Neural progenitor cell (in vitro differentiated cells): ENCODE data around the gene LEPR. TPM values are rescaled to one million over a fixed set of nuclear protein-coding genes. Genes with fewer than 3 reads are reported as not detected.
"Not testable (repeated sequence)": the region's sequence is repeated elsewhere in the genome, so short reads cannot be mapped to it uniquely, and the experiment has no call there.

ENCODE experiments used
- DNase-seq: peaks from one replicate; pipeline ENCODE4 v3.0.0-alpha.2; 2016; ENCODE audit warnings: low spot score
- H2AFZ ChIP-seq: fragments of 200-600 bp; sonication (generic); replicated peaks from 2 replicates; pipeline ENCODE4 v1.6.1; 2016; ENCODE audit warnings: antibody characterized with exemption
- H3F3A ChIP-seq: fragments of 200-600 bp; sonication (generic); 2 replicates; pipeline ENCODE4 v1.6.1; 2016; ENCODE audit warnings: antibody characterized with exemption, low read depth
- H3K27ac ChIP-seq: fragments of 200-600 bp; sonication (generic); 2 replicates; pipeline ENCODE4 v1.5.1; 2016; ENCODE audit warnings: mild to moderate bottlenecking
- H3K27me3 ChIP-seq: fragments of 200-600 bp; sonication (generic); 2 replicates; pipeline ENCODE4 v1.6.1; 2016; ENCODE audit warnings: mild to moderate bottlenecking, moderate library complexity
- H3K36me3 ChIP-seq: fragments of 200-600 bp; sonication (generic); 2 replicates; pipeline ENCODE4 v1.5.1; 2016
- H3K4me1 ChIP-seq: fragments of 200-600 bp; sonication (generic); 2 replicates; pipeline ENCODE4 v1.6.1; 2016; ENCODE audit warnings: mixed run types
- H3K4me2 ChIP-seq: fragments of 200-600 bp; sonication (generic); 2 replicates; pipeline ENCODE4 v1.6.1; 2016
- H3K4me3 ChIP-seq: fragments of 200-600 bp; sonication (generic); 2 replicates; pipeline ENCODE4 v1.5.1; 2016
- H3K79me2 ChIP-seq: fragments of 200-600 bp; sonication (generic); 2 replicates; pipeline ENCODE4 v1.6.1; 2016; ENCODE audit warnings: low read depth
- H3K9ac ChIP-seq: fragments of 200-600 bp; sonication (generic); 2 replicates; pipeline ENCODE4 v1.6.1; 2016
- H3K9me3 ChIP-seq: fragments of 200-600 bp; sonication (generic); 2 replicates; pipeline ENCODE4 v1.5.1; 2016; ENCODE audit warnings: low read depth
- H4K20me1 ChIP-seq: fragments of 200-600 bp; sonication (generic); 2 replicates; pipeline ENCODE4 v1.6.1; 2016; ENCODE audit warnings: low read depth
- H3K27ac Mint-ChIP-seq: 3 replicates; pipeline ENCODE4 v1.8.0; 2021; ENCODE audit warnings: mixed read lengths
- H3K27me3 Mint-ChIP-seq: 2 replicates; pipeline ENCODE4 v1.8.0; 2022; ENCODE audit warnings: low read depth, mild to moderate bottlenecking, inconsistent platforms, moderate library complexity, mixed read lengths; ENCODE audit not compliant: insufficient read depth
- H3K36me3 Mint-ChIP-seq: 3 replicates; pipeline ENCODE4 v1.8.0; 2021; ENCODE audit warnings: mixed read lengths
- H3K4me1 Mint-ChIP-seq: 3 replicates; pipeline ENCODE4 v1.8.0; 2021; ENCODE audit warnings: mixed read lengths
- H3K4me3 Mint-ChIP-seq: 3 replicates; pipeline ENCODE4 v1.8.0; 2021; ENCODE audit warnings: mild to moderate bottlenecking, moderate library complexity, mixed read lengths
- H3K9me3 Mint-ChIP-seq: 3 replicates; pipeline ENCODE4 v1.8.0; 2020; ENCODE audit warnings: mixed read lengths
- CTCF ChIP-seq: fragments of 200-600 bp; sonication (generic); IDR thresholded peaks from 2 replicates; pipeline ENCODE4 v1.5.1; 2017; ENCODE audit warnings: antibody characterized with exemption, mild to moderate bottlenecking
- EZH2 ChIP-seq: fragments of 200-600 bp; sonication (generic); IDR thresholded peaks from 2 replicates; pipeline ENCODE4 v1.6.1; 2017; ENCODE audit warnings: antibody characterized with exemption, mild to moderate bottlenecking, moderate library complexity
- EZH2phosphoT487 ChIP-seq: fragments of 200-600 bp; sonication (generic); IDR thresholded peaks from 2 replicates; pipeline ENCODE4 v1.6.1; 2017; ENCODE audit warnings: antibody characterized with exemption
- total RNA-seq: library from RNA; depleted of rRNA; stranded (reverse); fragments of >200 nt; gene quantifications from 2 replicates; pipeline ENCODE4 v1.2.3, GENCODE V29; 2015; ENCODE audit warnings: low replicate concordance

The LEPR gene
- total RNA-seq, 1 donor from 2014 or later, result 15.2 TPM

- Mint-ChIP-seq H3K27me3 (peaks cover 2% of the 10 kb centered on the region), H3K36me3 (no peaks in the 10 kb centered on the region), H3K4me3 (no peak overlapping the region), H3K4me1 (no peaks in the 10 kb centered on the region), H3K9me3 (peaks cover 3% of the 10 kb centered on the region), H3K27ac (no peak overlapping the region)
- H4K20me1 ChIP-seq, result no peaks in the 10 kb centered on the region
- no peak overlapping the region for H3K4me3 ChIP-seq
- no peak for TF ChIP-seq EZH2phosphoT487
- no peak for TF ChIP-seq EZH2
- TF ChIP-seq CTCF, result no peak
- H3K9ac ChIP-seq, result no peak overlapping the region
- no peak overlapping the region for H3K4me2 ChIP-seq
- no peaks in the 10 kb centered on the region for H3K27me3 ChIP-seq
- no peaks in the 10 kb centered on the region for H3F3A ChIP-seq
- H2AFZ ChIP-seq, result no peak overlapping the region
- H3K36me3 ChIP-seq, result no peaks in the 10 kb centered on the region
- H3K4me1 ChIP-seq, result no peaks in the 10 kb centered on the region
- no peak for DNase-seq
- H3K9me3 ChIP-seq, result no peaks in the 10 kb centered on the region
- H3K79me2 ChIP-seq, result no peaks in the 10 kb centered on the region
- H3K27ac ChIP-seq, result no peak overlapping the region
Measured at GRCh38 chr1:65377496-65378246, 42.8 kb upstream of the LEPR start.

GRCh38 chr1:65378247-65378946 is 42.1 kb upstream of the LEPR start:
- Histone ChIP-seq H3K4me1 (no peaks in the 10 kb centered on the region), H2AFZ (no peak overlapping the region), H3K36me3 (no peaks in the 10 kb centered on the region), H3K9ac (no peak overlapping the region), H3K4me2 (no peak overlapping the region), H3K27ac (no peak overlapping the region), H3K79me2 (no peaks in the 10 kb centered on the region), H3K4me3 (no peak overlapping the region), H3K9me3 (no peaks in the 10 kb centered on the region), H4K20me1 (no peaks in the 10 kb centered on the region), H3K27me3 (no peaks in the 10 kb centered on the region), H3F3A (no peaks in the 10 kb centered on the region)
- Mint-ChIP-seq H3K27ac (no peak overlapping the region), H3K27me3 (peaks cover 2% of the 10 kb centered on the region), H3K9me3 (peaks cover 3% of the 10 kb centered on the region), H3K4me1 (no peaks in the 10 kb centered on the region), H3K4me3 (no peak overlapping the region), H3K36me3 (no peaks in the 10 kb centered on the region)
- TF ChIP-seq CTCF (no peak), EZH2 (no peak), EZH2phosphoT487 (no peak)
- DNase-seq, result no peak

- H3K36me3 Mint-ChIP-seq, H3K4me1 Mint-ChIP-seq, H3F3A ChIP-seq, H4K20me1 ChIP-seq, H3K9me3 Mint-ChIP-seq, H3K9ac ChIP-seq, H3K4me3 ChIP-seq, DNase-seq, H3K27me3 Mint-ChIP-seq, H3K36me3 ChIP-seq, H3K9me3 ChIP-seq, H3K79me2 ChIP-seq, H3K27me3 ChIP-seq, H3K4me1 ChIP-seq, H3K27ac ChIP-seq, H3K4me3 Mint-ChIP-seq, H3K4me2 ChIP-seq, H2AFZ ChIP-seq, H3K27ac Mint-ChIP-seq: not testable (repeated sequence)
Measured at GRCh38 chr1:65384426-65384825, 36.0 kb upstream of the LEPR start.

GRCh38 chr1:65386439-65386838 is 34.0 kb upstream of the LEPR start:
- H2AFZ ChIP-seq, result no peak overlapping the region
- H3K4me2 ChIP-seq, result no peak overlapping the region
- no peaks in the 10 kb centered on the region for H3K9me3 Mint-ChIP-seq
- no peaks in the 10 kb centered on the region for H3K27me3 ChIP-seq
- H3K27me3 Mint-ChIP-seq, result peaks cover 2% of the 10 kb centered on the region
- H3K27ac ChIP-seq, result no peak overlapping the region
- no peak overlapping the region for H3K9ac ChIP-seq
- TF ChIP-seq EZH2 (no peak), EZH2phosphoT487 (no peak), CTCF (no peak)
- H3K4me1 Mint-ChIP-seq, result no peaks in the 10 kb centered on the region
- no peak for DNase-seq
- no peaks in the 10 kb centered on the region for H3K79me2 ChIP-seq
- no peak overlapping the region for H3K4me3 Mint-ChIP-seq
- no peaks in the 10 kb centered on the region for H4K20me1 ChIP-seq
- H3K27ac Mint-ChIP-seq, result no peak overlapping the region
- H3K4me1 ChIP-seq, result no peaks in the 10 kb centered on the region
- H3K36me3 ChIP-seq, result peaks cover 4% of the 10 kb centered on the region
- no peaks in the 10 kb centered on the region for H3K36me3 Mint-ChIP-seq
- no peaks in the 10 kb centered on the region for H3F3A ChIP-seq
- no peak overlapping the region for H3K4me3 ChIP-seq
- no peaks in the 10 kb centered on the region for H3K9me3 ChIP-seq
